Fibroblast of lung (primary cell): ENCODE results near the gene CDYL.

Source experiments
- CTCF ChIP-seq, 2 donors: IDR thresholded peaks in 1 of 2; conservative IDR thresholded peaks in 1 of 2; 1 replicate in 1 of 2; 2 replicates in 1 of 2; pipeline ENCODE4 v1.5.1; 2011 to 2012; ENCODE audit warnings: low read length in 2 of 2, control low read depth in 1 of 2, inconsistent platforms in 1 of 2, low read depth in 1 of 2, mild to moderate bottlenecking in 1 of 2
- EZH2 ChIP-seq: IDR thresholded peaks from 2 replicates; pipeline ENCODE4 v1.5.1; 2012; ENCODE audit warnings: low read length, control low read depth, mild to moderate bottlenecking; ENCODE audit errors: missing control alignments

GRCh38 chr6:4879741-4880275 lies 103.6 kb downstream of the CDYL start:
- no peak for TF ChIP-seq CTCF (conservative IDR thresholded peaks at IDR 0.05 in 1 of 2, IDR thresholded peaks at IDR 0.05 in 1 of 2; ENCODE audit: low read depth in 1 of 2, low read length in 2 of 2)
- no peak for TF ChIP-seq EZH2
